Transverse colon (tissue), 4 donors: ENCODE results near the gene COL23A1.

Experiments
- CTCF ChIP-seq, 5 experiments: fragments of 200-600 bp in 3 of 5; fragments of 450-650 bp in 2 of 5; sonication (generic) in 3 of 5; IDR thresholded peaks; 1 replicate in 2 of 5; 2 replicates in 3 of 5; pipeline ENCODE4 v1.5.1; 2016 to 2017; ENCODE audit warnings: antibody characterized with exemption in 5 of 5, inconsistent platforms in 3 of 5, mild to moderate bottlenecking in 2 of 5, moderate library complexity in 1 of 5
- POLR2AphosphoS5 ChIP-seq, 3 donors: sonication (generic); formaldehyde crosslinking; IDR thresholded peaks; one replicate each; pipeline ENCODE4 v1.6.1; 2016; ENCODE audit warnings: antibody characterized with exemption in 3 of 3

- TF ChIP-seq CTCF (IDR thresholded peaks at IDR 0.05) (no peak), POLR2AphosphoS5 (IDR thresholded peaks at IDR 0.05) (no peak)
These were observed 332.5 kb downstream of the COL23A1 start for GRCh38 chr5:178257650-178258049.
